NOMO-1 (cell line): ENCODE results near the gene WNT7B.
"Not testable (repeated sequence)": the region's sequence is repeated elsewhere in the genome, so short reads cannot be mapped to it uniquely, and the experiment has no call there.

ENCODE experiments used
- DNase-seq, 2 experiments: peaks; one replicate each; lab custom pipeline; 2025; ENCODE audit not compliant: unreplicated experiment in 2 of 2; lab: John Stamatoyannopoulos, UW

Gene WNT7B

GRCh38 chr22:46008836-46009596 lies 32.1 kb upstream of the WNT7B start:
- no peak for DNase-seq

GRCh38 chr22:46008291-46008690 lies 31.3 kb upstream of the WNT7B start:
- DNase-seq = no peak

- no peak for DNase-seq
These were observed 30.9 kb upstream of the WNT7B start for GRCh38 chr22:46007848-46008261.

GRCh38 chr22:46007003-46007847 lies 30.3 kb upstream of the WNT7B start:
- peak; percentile 64 to 66 for DNase-seq

GRCh38 chr22:46006379-46007002 lies 29.5 kb upstream of the WNT7B start:
- DNase-seq = peak; percentile 72

- not testable (repeated sequence) for DNase-seq
These were observed 28.2 kb upstream of the WNT7B start for GRCh38 chr22:46005116-46005705.

GRCh38 chr22:46004105-46004866 lies 27.3 kb upstream of the WNT7B start:
- no peak for DNase-seq

- no peak for DNase-seq
These were observed 26.5 kb upstream of the WNT7B start for GRCh38 chr22:46003271-46004091.

- no peak for DNase-seq
These were observed 25.9 kb upstream of the WNT7B start for GRCh38 chr22:46002757-46003270.

- no peak for DNase-seq
These were observed 24.6 kb upstream of the WNT7B start for GRCh38 chr22:46001426-46002106.

GRCh38 chr22:46001046-46001425 lies 24.1 kb upstream of the WNT7B start:
- DNase-seq = peak; percentile 28 to 32

GRCh38 chr22:46000081-46001027 lies 23.4 kb upstream of the WNT7B start:
- no peak for DNase-seq

GRCh38 chr22:45999379-45999971 lies 22.5 kb upstream of the WNT7B start:
- no peak for DNase-seq

GRCh38 chr22:45998638-45999378 lies 21.8 kb upstream of the WNT7B start:
- no peak for DNase-seq

GRCh38 chr22:45997777-45998637 lies 21.0 kb upstream of the WNT7B start:
- peak in 1 of 2 experiments; percentile 61 for DNase-seq
